Raji (cell line): Measurements from ENCODE around the gene FAF2.

Experiments
- POLR2A ChIP-seq: IDR thresholded peaks from 2 replicates; pipeline ENCODE4 v1.6.1; 2011; ENCODE audit warnings: low read depth, low read length, control low read depth; ENCODE audit not compliant: insufficient read depth

FAF2 gene

DNA sequence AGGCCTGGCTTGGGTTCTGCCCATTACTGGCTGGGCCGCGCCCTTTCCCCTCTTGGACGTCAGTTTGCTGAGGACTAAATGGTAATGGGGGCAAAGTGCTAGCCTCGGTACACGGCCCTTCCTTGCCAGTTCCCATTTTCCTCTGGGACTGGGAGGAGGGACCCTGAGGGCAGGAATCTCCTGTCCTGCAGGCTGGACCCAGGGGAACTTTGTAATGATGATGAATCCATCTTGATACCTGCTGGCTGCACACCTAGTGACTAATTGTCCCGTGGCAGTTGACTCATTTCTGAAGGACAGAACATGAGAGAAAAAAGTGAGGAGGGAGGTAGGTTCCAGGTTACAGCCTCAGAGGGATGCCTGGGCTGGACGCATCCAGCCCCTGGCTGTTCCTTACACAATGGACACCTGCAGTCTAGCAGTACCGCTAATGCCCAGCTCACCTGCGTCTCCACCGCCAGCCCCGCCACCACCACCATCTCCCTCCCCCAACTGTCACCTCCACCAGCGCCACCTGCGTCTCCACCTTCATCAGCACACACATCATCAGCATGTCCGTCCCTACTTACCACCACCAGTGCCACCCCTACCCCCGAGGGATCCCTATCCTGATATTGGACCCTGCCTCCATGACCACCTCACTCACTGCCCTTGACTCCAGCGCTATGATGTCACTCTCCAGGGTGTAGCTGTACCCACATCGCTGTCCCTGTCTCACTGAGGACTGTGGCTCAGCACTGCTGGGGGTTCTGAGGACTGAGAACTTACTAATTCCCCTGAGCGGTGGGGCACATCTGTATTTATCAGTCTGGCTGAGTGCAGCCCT, 105.3 kb downstream of the FAF2 start:
- TF ChIP-seq POLR2A, result no peak

DNA sequence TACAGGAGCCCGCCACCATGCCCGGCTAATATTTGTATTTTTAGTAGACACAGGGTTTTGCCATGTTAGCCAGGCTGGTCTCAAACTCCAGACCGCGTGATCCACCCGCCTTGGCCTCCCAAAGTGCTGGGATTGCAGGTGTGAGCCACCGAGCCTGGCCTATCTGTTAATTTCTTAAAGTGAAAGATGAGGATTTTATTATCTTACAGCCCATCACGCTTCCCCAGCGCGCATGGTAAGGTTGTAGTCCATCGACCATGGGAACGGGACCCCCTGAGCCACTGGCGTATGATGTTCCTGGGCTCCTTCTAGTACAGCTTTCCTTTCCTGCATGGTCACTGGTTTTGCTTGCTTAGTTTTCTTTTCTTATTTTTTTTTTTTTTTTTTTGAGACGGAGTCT, 109.7 kb downstream of the FAF2 start:
- TF ChIP-seq POLR2A, result no peak
